Activated naive CD8-positive, alpha-beta T cell treated with anti-CD3 and anti-CD28 coated beads for 36 hours (primary cell): ENCODE data around the gene FLAD1. TPM values are rescaled to one million over a fixed set of nuclear protein-coding genes. Genes with fewer than 3 reads are reported as not detected.

ENCODE experiments used
- DNase-seq: peaks from one replicate; pipeline ENCODE4 v3.0.0; 2021
- H3K27ac Mint-ChIP-seq: one replicate; pipeline ENCODE4 v1.8.0; 2022; ENCODE audit warnings: mild to moderate bottlenecking, moderate library complexity, mixed read lengths
- H3K27me3 Mint-ChIP-seq: one replicate; pipeline ENCODE4 v1.8.0; 2022; ENCODE audit warnings: mild to moderate bottlenecking, mixed read lengths
- H3K36me3 Mint-ChIP-seq: one replicate; pipeline ENCODE4 v1.8.0; 2021; ENCODE audit warnings: mild to moderate bottlenecking, mixed read lengths
- H3K4me1 Mint-ChIP-seq: one replicate; pipeline ENCODE4 v1.8.0; 2021; ENCODE audit warnings: mixed read lengths
- H3K4me3 Mint-ChIP-seq: one replicate; pipeline ENCODE4 v1.8.0; 2022; ENCODE audit warnings: mild to moderate bottlenecking, moderate library complexity, mixed read lengths
- H3K9me3 Mint-ChIP-seq: one replicate; pipeline ENCODE4 v1.8.0; 2022; ENCODE audit warnings: mixed read lengths
- total RNA-seq, 2 experiments: library from RNA; stranded (reverse); gene quantifications; one replicate each; pipeline ENCODE4 v1.2.3, GENCODE V29; 2021

The FLAD1 gene
- total RNA-seq, result 10 to 100 TPM; 54.2 to 56.1 TPM

DNA sequence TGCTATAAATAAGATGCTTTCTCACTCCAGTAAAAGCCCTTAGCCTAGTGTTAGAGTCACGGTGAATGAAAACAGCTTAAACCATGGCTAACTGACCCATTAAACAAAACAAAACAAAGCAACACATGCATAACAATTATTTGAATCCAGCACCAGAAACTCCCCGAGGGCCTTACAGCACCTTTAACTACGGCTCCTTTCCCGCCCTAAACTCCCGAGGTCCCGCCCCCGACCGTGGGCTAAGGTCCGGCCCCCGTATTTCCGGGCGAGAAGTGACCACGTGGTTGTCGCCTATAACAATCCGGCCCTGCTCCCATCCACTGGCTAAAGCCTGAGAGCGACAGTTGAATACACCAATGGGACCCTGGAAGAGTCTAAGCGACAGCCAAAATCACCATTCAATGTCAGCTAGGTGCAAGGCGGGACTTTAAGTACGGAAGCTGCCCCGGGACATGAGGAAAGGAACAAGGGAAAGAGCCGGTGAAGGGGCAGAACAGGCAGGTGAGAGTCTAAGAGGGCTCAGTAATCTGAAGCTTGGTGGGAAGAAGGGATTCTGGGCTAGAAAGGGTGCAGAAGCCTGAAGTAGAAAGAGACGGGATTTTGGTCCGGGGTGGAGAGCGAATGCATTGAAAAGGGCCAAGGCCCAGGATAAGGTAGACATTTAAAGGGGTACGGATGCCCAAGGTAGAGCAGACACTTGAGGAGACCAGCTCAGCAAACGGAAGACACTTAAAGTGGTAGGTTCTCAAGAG is at the start of gene FLAD1:
TSS of gene FLAD1 (plus strand) at position 448 of the 752 bp plus-strand sequence. CDS start 351 bp downstream, outside the sequence.
- Mint-ChIP-seq H3K9me3 (no peaks in the 10 kb centered on the region), H3K27ac (no peak within 1 kb of the TSS), H3K36me3 (peaks cover 24% of the 10 kb centered on the region), H3K4me3 (no peak within 1 kb of the TSS), H3K4me1 (peaks cover 11% of the 10 kb centered on the region), H3K27me3 (no peaks in the 10 kb centered on the region)
- DNase-seq, result peak; percentile 97

GRCh38 chr1:154934358-154934948 is 48.7 kb upstream of the FLAD1 start:
- no peak overlapping the region for H3K4me3 Mint-ChIP-seq
- no peak for DNase-seq
- H3K27ac Mint-ChIP-seq, result no peak overlapping the region
- no peaks in the 10 kb centered on the region for H3K9me3 Mint-ChIP-seq
- no peaks in the 10 kb centered on the region for H3K27me3 Mint-ChIP-seq
- peaks cover 32% of the 10 kb centered on the region for H3K4me1 Mint-ChIP-seq
- H3K36me3 Mint-ChIP-seq, result peaks cover 10% of the 10 kb centered on the region

DNA sequence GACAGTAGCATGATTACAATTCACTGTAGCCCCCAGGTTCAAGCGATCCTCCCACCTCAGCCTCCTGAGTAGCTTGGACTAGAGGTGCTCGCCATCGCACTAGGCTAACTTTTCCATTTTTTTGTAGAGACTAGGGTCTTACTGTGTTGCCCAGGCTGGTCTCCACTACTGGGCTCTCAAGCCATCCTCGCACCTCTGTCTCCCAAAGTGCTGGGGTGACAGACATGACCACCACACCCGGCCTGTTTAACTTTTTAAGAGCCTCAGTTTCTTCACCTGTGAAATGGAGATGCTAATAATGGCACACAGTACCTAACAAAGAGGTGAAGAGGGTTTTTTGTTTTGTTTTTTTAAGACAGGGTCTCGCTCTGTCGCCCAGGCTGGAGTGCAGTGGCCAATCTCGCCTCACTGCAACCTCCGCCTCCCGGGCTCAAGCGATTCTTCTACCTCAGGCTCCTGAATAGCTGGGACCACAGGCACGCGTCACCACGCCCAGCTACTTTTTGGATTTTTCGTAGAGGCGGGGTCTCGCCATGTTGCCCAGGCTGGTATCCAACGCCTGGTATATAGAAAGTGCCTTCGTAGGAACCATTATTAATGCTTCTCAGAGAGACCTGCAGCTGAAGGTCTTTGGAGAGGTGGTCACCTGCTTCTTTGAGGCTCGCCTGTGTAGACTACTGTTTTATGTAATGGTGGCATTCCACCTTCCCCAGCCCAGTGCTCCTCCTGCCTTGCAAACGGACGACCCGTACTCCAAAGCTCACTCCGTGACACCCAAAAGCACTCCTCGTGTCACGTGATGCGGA is 47.2 kb upstream of the FLAD1 start:
- peak overlapping the region; percentile 96 for H3K27ac Mint-ChIP-seq
- H3K27me3 Mint-ChIP-seq, result no peaks in the 10 kb centered on the region
- peaks cover 7% of the 10 kb centered on the region for H3K36me3 Mint-ChIP-seq
- H3K4me1 Mint-ChIP-seq, result peaks cover 43% of the 10 kb centered on the region
- peak overlapping the region; percentile 93 for H3K4me3 Mint-ChIP-seq
- no peak for DNase-seq
- no peaks in the 10 kb centered on the region for H3K9me3 Mint-ChIP-seq

DNA sequence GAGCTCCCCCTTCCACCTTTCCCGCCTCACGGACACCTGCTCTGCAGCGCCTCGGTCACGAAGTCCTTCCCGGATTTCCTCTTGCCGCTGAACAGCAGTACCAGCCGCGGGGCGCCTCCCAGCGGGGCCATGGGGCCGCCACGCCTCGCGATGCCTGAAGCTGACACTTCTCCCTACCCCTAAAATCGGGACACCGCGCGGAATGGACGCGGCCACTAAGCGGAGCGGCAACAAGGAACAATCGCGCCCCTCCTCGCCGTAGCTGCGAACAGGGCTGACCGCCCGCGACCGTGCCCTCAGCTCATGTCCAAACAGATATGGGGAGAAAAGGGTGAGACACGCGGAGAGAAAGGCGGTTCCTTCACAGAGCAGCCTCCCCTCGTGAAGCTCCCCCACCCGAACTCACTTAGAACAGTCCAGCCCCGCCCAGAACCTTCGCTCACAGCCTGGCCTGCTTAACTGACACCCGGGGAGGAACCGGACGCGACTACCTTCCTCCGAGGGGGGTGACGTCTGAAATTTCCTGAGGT is 46.5 kb upstream of the FLAD1 start, which contains the start of gene PMVK:
TSS of gene PMVK (minus strand) at position 165 of the 530 bp plus-strand sequence. CDS start at position 131, 34 bp downstream.
- peaks cover 50% of the 10 kb centered on the region for H3K4me1 Mint-ChIP-seq

GRCh38 chr1:154937085-154937987 is 45.8 kb upstream of the FLAD1 start:
- H3K4me3 Mint-ChIP-seq, result peak overlapping the region; percentile 93
- peak; percentile 89 for DNase-seq
- H3K4me1 Mint-ChIP-seq, result peaks cover 55% of the 10 kb centered on the region
- H3K27me3 Mint-ChIP-seq, result no peaks in the 10 kb centered on the region
- peaks cover 7% of the 10 kb centered on the region for H3K36me3 Mint-ChIP-seq
- peak overlapping the region; percentile 96 for H3K27ac Mint-ChIP-seq
- H3K9me3 Mint-ChIP-seq, result no peaks in the 10 kb centered on the region

More for the DNA sequence above, 46.5 kb upstream of the FLAD1 start, which contains the start of gene PMVK:
- Mint-ChIP-seq H3K9me3 (no peaks in the 10 kb centered on the region), H3K27me3 (no peaks in the 10 kb centered on the region), H3K4me3 (peak within 1 kb of the TSS; percentile 93), H3K27ac (peak within 1 kb of the TSS; percentile 96), H3K36me3 (peaks cover 7% of the 10 kb centered on the region)
- DNase-seq, result peak; percentile 91

DNA sequence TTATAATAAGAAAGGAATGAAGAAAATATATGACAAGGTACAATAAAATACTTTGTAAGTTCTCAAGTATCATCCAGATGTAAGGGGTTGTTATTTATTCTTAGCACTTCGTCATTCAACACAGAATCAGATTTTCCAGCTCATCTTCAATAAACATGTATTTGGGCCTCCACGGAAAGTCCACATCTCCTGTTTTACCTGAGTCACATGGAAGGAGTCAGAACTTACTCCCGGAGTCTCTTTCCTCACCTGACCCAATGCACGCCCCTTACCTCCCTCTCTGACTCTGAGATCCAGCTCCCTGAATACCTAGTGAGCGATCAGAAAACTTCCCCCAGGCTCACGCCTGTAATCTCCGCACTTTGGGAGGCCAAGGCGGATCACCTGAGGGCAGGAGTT is 45.2 kb upstream of the FLAD1 start:
- no peak for DNase-seq
- H3K36me3 Mint-ChIP-seq, result peaks cover 7% of the 10 kb centered on the region
- peak overlapping the region; percentile 93 for H3K4me3 Mint-ChIP-seq
- H3K4me1 Mint-ChIP-seq, result peaks cover 62% of the 10 kb centered on the region
- H3K27ac Mint-ChIP-seq, result peak overlapping the region; percentile 96
- H3K27me3 Mint-ChIP-seq, result no peaks in the 10 kb centered on the region
- no peaks in the 10 kb centered on the region for H3K9me3 Mint-ChIP-seq

DNA sequence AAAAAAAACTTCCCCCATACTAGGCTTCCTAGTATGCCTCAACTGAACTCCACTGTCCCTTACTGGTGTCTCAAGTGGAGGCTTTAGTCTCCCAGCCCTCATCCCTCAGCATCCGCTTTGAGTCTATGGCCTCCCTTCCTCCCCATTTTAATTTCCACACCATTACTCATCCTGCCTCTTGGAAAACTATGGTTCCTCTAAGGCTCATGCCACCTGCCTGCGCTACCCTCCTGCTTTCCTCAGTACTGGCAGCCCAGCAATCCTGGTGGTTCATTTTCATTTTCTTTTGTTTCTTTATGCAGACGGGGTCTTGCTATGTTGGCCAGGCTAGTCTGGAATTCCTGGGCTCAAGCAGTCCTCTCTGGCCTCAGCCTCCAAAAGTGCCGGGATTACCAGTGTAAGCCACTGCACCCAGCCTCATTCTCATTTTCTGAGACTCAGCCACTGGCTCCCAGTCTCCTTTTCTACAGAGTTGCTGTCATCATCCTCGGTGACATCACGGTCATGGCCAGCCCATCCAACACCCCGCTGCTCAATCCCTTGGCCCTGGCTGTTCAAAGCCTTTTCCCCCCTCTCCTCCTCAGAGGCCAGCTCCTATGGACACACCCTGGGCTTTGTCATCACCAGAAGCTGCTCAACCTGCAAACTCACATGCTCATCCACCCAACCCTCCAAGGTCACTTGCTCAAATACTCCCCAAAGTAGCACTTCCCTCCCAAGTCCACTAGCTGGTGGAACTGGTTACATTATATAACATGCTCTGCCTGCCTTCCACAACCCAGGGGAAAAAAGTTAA is 44.3 kb upstream of the FLAD1 start:
- peaks cover 7% of the 10 kb centered on the region for H3K36me3 Mint-ChIP-seq
- no peaks in the 10 kb centered on the region for H3K9me3 Mint-ChIP-seq
- no peak for DNase-seq
- H3K27ac Mint-ChIP-seq, result peak overlapping the region; percentile 50
- H3K27me3 Mint-ChIP-seq, result no peaks in the 10 kb centered on the region
- peak overlapping the region; percentile 32 for H3K4me3 Mint-ChIP-seq
- H3K4me1 Mint-ChIP-seq, result peaks cover 70% of the 10 kb centered on the region

DNA sequence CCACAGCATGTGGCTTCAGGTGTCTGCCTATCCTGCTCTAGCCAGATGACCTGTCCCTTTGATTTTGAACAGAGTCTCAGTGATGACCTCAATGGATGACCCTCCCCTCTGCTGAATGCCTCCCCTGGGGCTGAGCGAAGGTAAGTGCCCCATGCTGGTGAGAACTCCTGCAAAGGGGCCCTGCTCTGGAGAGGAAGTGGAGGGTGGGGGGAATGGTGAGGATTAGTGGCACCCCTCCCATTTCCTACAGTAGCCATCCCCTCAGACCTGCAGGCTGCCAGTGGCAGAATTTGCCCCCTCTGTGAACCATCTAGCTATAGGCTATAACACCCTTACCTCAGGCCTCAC is 43.0 kb upstream of the FLAD1 start:
- Mint-ChIP-seq H3K9me3 (no peaks in the 10 kb centered on the region), H3K4me1 (peaks cover 66% of the 10 kb centered on the region), H3K27me3 (no peaks in the 10 kb centered on the region), H3K27ac (no peak overlapping the region), H3K4me3 (no peak overlapping the region), H3K36me3 (peaks cover 4% of the 10 kb centered on the region)
- no peak for DNase-seq

- H3K36me3 Mint-ChIP-seq, result peaks cover 4% of the 10 kb centered on the region
- no peaks in the 10 kb centered on the region for H3K9me3 Mint-ChIP-seq
- no peaks in the 10 kb centered on the region for H3K27me3 Mint-ChIP-seq
- no peak overlapping the region for H3K4me3 Mint-ChIP-seq
- H3K27ac Mint-ChIP-seq, result peak overlapping the region; percentile 71
- H3K4me1 Mint-ChIP-seq, result peaks cover 65% of the 10 kb centered on the region
- DNase-seq, result no peak
Measured at GRCh38 chr1:154940651-154941194, 42.4 kb upstream of the FLAD1 start.

DNA sequence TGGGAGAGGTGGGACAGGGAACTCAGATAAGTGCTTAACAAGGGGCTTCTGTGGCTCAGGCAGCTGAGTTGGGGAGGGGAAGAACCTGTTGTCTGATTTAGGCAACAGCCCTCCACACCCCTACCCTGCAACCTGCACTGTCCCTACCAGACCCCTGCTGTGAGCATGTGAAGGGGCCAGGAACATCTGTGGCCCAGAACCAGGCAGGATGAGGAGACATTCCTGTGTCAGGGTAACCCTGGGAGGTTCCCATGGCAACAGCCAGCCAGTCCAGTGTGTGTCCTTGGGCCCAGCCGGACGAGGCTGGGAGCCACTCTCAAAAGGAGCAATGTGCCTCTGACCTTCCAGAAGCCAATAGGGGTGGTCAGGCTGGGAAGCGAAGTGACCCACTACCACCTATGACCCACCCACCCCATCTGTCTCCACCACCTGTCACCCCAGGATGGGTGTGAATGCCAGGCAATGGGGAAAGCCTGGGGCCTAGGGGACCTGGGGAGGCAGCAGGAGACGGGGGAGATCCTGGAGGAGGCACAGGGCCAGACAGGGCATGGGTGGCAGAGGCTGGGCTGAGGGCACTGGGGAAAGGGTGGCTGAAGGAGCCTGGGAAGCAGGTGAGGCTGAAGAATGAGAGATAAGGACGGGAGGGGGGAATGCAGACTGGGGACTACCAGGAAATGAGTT is 41.7 kb upstream of the FLAD1 start:
- Mint-ChIP-seq H3K36me3 (peaks cover under 1% of the 10 kb centered on the region), H3K4me3 (no peak overlapping the region), H3K27ac (peak overlapping the region; percentile 90), H3K9me3 (no peaks in the 10 kb centered on the region), H3K27me3 (no peaks in the 10 kb centered on the region), H3K4me1 (peaks cover 62% of the 10 kb centered on the region)
- no peak for DNase-seq

DNA sequence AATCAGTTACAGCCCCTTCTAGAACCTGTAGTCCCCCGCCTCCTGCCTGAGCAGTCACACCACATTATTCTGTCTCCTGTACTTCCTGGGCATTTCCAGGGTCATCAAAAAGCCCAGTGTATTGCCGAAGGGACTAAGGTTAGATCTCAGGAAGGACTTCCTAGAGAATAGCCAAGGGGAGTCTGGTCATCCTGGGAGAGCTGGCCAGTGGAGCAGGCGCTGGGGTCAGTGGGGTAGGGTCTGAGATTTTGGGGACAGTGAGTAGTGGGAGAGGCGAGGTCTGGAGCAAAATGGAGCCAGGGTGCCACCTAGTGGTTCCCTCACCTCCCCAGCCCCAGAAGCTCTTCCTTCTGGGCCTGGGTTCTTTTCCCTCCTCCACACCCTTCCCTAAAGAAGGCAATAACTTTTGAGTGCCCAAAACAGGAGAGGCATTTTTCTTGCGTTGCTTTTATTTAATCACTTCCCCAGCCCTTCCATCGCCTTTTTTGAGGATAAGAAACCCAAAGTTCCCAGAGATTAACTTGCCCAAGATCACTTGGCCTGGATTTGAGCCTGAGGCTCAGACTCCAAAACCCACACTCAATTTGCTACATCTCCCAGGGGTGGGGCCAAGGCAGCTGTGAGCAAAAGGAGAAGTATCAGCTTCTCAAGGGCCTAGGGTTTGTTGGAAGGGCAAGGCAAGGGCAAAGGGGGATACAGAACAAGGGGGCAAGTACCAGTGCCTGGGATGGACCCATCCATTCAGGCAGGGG is 39.3 kb upstream of the FLAD1 start:
- Mint-ChIP-seq H3K27me3 (no peaks in the 10 kb centered on the region), H3K4me3 (no peak overlapping the region), H3K9me3 (no peaks in the 10 kb centered on the region), H3K4me1 (peaks cover 52% of the 10 kb centered on the region), H3K36me3 (no peaks in the 10 kb centered on the region), H3K27ac (peak overlapping the region; percentile 90)
- DNase-seq, result no peak

DNA sequence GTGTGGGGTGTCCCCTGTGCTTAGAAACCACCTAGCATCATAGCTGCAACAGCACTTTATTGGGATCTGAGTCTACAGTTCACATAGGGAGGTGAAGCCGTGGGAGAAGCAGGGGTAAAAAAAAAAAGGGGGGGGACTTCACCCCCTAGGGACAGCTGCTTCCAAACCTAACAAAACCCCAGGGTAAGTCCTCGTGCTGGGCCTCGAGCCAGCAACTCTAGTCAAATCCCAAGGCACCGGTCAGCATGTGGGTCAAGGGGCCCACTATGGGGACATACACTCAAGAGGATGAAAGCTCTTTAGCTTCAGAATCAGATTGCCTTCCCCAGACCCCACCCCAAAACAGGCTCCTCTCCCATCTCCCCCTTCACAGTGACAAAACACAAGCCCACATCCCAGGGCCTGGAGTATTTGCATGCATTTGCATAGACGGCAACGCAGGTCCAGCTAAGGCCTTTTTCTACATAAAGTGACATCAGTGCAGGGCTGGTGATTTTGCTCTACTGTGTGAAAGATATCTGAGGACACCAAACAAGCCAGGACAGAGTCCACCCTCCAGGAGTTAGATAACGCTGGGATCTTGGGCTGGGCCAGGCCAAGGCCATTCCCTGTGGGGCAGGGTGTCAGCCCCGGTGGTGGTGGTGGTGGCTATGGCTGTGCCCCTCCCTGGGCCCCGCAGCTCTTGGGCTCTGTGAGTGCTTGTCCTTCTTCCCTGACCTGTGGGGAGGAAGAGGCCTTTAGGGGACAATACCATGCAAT is 38.6 kb upstream of the FLAD1 start:
- Mint-ChIP-seq H3K36me3 (no peaks in the 10 kb centered on the region), H3K27me3 (no peaks in the 10 kb centered on the region), H3K9me3 (no peaks in the 10 kb centered on the region), H3K4me1 (peaks cover 50% of the 10 kb centered on the region), H3K4me3 (no peak overlapping the region), H3K27ac (no peak overlapping the region)
- DNase-seq, result no peak
